Testis (tissue), 2 donors: ENCODE measurements around the gene ZFP36L2.

ENCODE experiments used
- POLR2A ChIP-seq: fragments of 450-650 bp; IDR thresholded peaks from one replicate; pipeline ENCODE4 v1.6.1; 2017; ENCODE audit warnings: antibody characterized with exemption, mild to moderate bottlenecking, moderate library complexity
- TF ChIP-seq, protein P1 (sequence below), 3 experiments: fragments of 450-650 bp in 2 of 3; fragments of 200-600 bp in 1 of 3; sonication (generic) in 1 of 3; IDR thresholded peaks; one replicate each; pipeline ENCODE4 v1.5.1; 2016 to 2019; ENCODE audit warnings: antibody characterized with exemption in 3 of 3, mild to moderate bottlenecking in 2 of 3, moderate library complexity in 1 of 3

GRCh38 chr2:43226558-43226954 is at the start of gene ZFP36L2:
- TF ChIP-seq, protein P1, sequence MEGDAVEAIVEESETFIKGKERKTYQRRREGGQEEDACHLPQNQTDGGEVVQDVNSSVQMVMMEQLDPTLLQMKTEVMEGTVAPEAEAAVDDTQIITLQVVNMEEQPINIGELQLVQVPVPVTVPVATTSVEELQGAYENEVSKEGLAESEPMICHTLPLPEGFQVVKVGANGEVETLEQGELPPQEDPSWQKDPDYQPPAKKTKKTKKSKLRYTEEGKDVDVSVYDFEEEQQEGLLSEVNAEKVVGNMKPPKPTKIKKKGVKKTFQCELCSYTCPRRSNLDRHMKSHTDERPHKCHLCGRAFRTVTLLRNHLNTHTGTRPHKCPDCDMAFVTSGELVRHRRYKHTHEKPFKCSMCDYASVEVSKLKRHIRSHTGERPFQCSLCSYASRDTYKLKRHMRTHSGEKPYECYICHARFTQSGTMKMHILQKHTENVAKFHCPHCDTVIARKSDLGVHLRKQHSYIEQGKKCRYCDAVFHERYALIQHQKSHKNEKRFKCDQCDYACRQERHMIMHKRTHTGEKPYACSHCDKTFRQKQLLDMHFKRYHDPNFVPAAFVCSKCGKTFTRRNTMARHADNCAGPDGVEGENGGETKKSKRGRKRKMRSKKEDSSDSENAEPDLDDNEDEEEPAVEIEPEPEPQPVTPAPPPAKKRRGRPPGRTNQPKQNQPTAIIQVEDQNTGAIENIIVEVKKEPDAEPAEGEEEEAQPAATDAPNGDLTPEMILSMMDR (IDR thresholded peaks at IDR 0.05): no peak
- no peak for TF ChIP-seq POLR2A
